ENCODE results near the gene OSTF1.

DNA sequence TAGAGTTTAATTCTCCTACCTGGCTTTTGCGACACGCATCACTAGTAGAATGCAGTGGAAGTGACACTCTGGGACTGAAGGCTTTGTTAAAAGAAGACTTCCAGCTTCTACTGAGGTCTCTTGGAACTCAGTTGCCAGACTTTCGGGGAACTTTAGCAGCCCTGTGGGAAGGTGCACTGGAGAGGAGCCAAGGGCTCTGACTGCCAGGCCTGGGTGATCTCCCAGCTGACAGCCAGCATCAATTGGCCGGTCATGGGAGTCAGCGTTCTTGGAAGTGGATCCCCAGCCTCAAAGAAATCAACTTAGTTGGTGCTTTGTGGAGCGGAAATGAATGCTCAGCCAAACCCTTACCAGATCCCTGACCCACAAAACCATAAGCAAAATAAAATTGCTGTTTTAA is 87.1 kb downstream of the OSTF1 start:
- TF ChIP-seq YY1 (IDR thresholded peaks at IDR 0.05; ENCODE audit: insufficient read depth, insufficient read length), result no peak
- TF ChIP-seq ZNF274 (IDR thresholded peaks at IDR 0.05; ENCODE audit: low read depth, low read length), result no peak
